ENCODE data around the gene ADGRA1.

ADGRA1 gene

DNA sequence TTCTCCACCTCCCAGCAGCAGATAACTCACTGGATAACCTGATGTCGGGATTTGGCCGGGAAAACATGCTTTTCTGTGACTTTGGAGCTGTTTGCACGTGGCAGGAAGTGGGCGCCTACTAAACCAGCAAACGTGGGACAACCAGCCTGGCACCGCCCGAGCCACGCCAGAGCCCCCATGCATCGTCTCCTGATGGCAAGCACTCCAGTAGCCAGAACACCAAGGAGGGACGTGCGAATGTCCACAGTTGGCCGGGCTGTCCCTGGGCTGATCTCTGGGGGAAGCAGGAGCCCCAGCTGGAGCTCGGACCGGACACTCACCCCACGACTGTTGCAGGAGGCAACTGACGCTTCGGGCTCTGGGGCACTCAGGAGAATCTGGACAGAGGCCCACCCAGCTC lies 7.1 kb downstream of the ADGRA1 start:
- DNase-seq (ENCODE audit: low read depth in 2 of 2) = no peak

DNA sequence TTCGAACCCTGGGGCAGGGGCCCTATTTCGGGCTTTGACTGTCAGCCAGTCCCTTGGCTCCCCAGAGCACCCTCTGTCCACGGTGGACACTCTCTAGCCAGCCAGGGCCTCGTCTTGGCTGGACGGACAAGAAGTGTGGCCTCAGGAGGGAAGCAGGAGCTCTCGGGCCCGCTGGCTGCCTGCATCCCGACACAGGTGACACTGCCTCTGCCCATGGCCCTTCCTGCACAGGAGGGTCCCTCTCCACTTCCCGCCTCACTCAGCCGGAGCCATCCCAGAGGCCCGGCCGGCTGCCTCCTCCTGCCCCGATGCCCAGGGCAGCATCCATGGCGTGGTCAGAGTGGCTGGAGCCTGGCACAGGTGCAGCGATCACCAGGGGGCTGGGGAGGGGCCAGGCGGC lies 7.9 kb downstream of the ADGRA1 start:
- DNase-seq (ENCODE audit: low read depth in 2 of 2) = no peak

DNA sequence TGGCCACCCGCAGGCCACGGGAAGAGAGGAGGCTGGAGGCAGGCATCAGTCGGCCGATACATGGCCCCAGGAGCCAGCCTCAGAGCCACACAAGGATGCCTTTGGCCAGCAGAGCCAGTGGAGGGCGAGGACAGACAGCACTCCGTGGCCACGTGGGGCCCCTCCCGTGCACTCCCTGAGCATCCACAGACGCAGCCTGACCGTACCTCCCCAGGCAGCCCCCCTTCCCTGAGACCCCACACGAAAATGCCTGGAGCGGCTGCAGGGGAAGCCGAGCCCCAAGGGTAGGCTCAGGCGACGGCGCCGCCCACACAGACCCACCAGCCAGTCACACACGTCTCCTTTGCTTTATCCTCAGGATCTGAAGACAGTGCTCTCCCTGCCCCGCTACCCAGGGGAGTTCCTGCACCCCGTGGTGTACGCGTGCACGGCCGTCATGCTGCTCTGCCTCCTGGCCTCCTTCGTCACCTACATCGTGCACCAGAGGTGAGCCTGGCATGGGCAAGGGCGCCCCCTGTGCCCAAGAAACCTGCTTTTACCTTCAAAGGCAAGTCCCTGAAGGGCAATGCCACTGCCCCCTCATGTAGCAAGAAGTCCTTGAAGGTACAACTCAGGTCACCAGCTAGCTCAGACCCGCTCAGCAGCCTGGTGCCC lies 9.0 kb downstream of the ADGRA1 start:
- DNase-seq (ENCODE audit: low read depth in 2 of 2) = no peak

DNA sequence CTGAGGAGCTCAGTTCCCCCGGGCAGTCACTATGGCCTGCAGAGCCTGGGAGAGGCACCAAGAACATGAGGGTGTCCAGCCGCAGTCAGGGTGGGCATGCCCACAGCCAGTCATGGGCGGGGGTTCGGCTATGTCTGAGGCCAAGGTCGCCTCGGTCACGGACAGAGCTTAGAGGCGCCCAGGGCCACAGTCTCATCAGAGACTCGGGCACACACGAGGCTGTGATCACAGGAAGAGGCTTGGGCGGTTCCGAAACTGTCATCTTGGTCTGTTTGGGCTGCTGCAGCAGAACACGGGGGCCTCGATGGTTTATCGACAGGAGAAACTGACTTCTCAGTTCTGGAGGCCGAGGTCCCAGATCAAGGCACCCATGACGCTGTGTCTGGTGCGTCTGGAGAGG lies 9.7 kb downstream of the ADGRA1 start:
- DNase-seq (ENCODE audit: low read depth in 2 of 2) = no peak

DNA sequence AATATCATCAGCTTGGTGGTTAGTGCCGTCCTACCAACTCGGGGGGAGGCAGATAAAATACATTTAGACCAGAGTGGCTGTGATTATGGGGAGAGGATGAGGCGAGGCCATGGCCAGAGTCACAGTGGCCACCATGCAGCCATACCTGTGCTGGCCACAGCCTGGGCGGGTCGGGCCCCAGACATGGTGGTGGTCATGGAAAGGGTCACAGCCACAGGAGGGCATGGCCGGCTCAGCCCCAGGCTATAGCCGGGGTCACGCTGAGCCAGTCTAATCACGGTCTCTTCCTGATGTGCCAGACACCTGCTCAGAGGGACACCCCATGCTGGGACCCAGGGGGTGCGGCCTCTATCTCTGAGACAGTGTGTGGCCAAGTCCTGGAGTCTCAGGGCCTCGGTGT lies 10.2 kb downstream of the ADGRA1 start:
- no peak for DNase-seq (ENCODE audit: low read depth in 2 of 2)

DNA sequence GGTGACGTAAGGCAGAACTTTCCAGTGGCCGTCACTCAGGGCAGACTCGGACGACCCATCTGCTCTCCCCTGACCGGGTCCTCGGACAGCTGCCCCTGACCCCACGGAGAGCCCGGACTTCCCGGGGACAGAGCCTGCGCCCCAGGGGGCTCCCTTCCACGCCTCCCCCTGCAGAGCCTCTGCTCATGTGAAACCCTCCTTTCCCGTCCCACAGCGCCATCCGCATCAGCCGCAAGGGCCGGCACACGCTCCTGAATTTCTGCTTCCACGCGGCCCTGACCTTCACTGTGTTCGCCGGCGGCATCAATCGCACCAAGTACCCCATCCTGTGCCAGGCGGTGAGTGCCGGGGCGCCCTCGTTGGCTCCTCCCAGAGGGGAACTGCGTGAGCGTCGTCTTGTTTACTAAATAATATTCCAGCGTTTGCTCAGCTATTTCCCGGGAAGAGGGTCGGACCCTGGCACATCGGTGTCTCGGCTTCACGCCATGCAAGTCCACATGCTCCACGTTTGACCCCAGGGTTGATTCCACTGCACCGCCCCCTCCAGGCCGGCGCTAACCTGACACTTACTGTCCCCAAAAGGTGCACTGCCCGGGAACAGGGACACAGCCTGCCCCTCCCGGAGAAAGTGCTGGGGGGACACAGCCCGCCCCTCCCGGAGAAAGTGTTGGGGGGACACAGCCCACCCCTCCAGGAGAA lies 10.9 kb downstream of the ADGRA1 start:
- no peak for DNase-seq (ENCODE audit: low read depth in 2 of 2)

DNA sequence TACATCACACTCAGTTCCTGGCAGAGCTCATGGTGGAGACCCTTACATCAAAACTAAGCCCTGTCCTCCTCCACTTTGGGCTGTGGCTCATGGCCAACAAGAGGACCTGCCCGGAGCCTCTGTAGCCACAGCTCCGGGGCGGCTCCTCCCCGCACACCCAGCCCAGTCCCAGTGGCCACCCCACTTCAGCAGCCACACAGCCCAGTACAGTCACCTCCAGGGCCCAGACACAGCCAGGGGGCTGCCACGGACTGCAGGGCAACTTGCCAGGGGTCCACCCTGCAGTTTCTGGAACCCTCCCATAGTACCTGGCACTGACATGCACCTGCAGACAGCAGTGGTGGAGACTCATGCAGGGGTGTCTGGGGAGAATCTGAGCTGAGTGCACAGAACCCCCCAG lies 11.8 kb downstream of the ADGRA1 start:
- no peak for DNase-seq (ENCODE audit: low read depth in 2 of 2)

DNA sequence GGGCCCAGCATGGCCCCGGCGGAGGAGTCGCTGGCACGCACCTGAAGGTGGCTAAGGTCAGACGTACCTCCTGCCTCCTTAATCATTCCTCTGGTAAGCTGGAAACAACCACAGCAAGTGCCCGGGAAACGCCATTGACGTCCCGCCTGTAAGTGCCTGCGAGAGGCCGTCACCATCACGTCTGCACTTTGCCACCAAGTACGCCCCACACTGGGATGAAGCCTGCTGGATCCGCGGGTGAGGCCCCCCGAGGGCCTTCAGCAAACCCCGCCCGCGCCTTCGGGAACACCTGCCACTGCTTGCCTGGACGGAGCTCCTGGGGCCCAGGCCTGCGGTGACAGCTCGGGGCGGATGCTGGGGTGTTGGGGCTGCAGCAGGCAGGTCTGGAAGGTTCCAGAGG lies 12.5 kb downstream of the ADGRA1 start:
- DNase-seq (ENCODE audit: low read depth in 2 of 2) = no peak

DNA sequence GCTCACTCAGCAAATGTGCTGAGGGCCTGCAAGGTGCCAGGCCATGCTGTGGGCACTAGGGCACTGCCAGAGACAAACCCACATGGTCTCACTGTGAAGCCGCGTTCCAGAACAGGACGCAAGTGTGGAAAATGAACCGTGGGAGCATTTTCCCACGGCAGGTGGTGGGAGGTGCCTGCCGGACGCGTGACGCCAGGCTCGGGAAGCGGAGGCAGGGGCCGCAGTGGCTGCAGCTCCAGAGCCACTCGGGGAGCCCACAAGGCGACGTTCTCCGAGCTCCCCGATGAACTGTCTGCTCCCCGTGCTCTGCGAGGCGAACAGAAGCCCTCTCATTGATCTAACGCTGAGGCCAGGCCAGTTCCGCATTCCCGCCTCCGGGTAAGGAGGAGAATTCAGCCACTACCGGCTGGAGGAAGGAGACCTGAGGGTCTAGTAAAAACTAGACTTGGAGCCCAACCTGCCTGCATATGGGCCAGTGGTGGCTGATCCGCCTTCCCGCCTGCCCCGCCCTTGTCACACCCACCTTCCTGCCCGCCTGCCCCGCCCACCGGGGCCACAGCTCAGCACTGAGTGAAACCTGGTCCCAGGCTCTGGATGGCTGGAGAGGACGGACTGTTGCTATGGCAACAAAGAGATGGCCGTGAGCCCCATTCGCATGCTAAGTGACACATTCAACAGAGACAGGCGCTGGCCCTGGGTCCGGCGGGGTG lies 13.1 kb downstream of the ADGRA1 start:
- no peak for DNase-seq (ENCODE audit: low read depth in 2 of 2)

DNA sequence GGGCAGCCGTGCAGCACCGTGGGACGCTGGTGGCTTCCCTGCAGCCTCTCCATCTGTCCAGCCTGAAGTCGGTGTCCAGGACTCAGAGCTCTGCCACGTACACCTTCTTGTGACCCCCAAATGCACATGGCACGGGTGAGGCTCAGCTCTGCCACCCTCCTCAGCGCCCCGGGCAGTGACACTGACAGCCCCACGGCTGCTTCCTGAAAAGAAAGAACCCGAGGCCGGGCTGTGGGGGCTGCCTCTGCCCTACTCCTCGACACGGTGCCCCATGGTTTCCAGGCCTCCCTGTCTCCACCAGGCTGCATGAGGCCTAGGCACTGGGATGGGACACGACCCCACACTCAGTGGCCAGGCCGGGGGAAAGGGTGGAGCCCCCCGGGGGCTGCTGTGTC lies 13.7 kb downstream of the ADGRA1 start:
- no peak for DNase-seq (ENCODE audit: low read depth in 2 of 2)

DNA sequence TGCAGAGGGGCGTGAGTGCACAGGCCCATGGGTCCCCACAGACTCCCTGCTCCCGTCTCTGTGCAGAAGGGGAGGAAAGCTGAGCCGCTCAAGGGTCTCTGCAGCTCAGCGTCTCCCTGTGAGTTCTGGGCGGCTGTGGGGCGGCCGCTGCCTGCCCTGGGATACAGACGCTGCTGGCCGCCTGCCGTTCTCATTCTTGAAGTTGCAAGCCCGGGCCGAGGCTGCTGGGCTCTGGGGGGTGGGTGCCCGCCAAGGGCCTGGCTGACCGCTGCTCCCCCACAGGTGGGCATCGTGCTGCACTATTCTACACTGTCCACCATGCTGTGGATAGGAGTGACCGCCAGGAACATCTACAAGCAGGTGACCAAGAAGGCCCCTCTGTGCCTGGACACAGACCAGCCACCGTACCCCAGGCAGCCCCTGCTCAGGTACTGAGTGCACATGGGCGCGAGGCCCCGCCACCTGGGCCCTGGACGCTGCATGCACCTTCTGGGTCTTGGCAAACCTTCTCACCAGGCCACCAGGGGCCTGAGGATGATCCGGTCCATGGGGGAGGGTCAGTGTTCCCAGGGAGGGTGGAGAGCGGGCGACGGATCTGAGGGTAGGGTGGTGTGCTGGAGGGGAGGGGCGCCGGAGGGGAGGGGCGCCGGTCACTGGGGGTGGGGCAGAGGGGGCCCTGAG lies 14.8 kb downstream of the ADGRA1 start:
- no peak for DNase-seq (ENCODE audit: low read depth in 2 of 2)

DNA sequence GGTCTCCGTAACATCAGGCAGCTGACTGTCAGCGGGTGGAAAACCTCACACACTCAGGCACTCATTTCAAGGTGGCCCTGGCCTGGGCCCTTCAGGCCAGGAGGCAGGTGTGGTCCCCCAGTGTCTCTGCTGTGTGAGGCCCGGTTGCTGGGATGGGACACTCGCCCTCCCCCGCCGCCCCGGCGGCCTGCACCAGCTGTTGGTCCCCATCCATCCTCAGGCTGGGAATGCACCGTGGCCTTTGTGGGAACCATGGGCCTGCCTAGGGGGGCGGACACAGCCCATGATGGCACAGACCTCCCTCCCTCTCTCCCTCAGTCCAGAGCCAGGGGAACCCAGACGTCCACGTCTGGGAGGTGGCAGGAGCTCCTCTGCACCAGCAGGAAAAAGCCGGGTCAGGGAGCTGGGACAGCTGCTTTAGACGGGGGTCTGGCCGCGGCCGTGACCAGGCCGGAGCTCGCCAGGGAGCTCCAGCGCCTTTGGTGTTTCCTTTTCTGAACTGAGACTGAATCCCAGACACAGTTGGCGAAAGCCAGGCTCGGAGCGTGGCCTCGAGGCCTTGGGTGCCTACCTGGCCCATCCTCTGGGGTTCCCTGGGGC lies 15.7 kb downstream of the ADGRA1 start:
- DNase-seq (ENCODE audit: low read depth in 2 of 2) = no peak

DNA sequence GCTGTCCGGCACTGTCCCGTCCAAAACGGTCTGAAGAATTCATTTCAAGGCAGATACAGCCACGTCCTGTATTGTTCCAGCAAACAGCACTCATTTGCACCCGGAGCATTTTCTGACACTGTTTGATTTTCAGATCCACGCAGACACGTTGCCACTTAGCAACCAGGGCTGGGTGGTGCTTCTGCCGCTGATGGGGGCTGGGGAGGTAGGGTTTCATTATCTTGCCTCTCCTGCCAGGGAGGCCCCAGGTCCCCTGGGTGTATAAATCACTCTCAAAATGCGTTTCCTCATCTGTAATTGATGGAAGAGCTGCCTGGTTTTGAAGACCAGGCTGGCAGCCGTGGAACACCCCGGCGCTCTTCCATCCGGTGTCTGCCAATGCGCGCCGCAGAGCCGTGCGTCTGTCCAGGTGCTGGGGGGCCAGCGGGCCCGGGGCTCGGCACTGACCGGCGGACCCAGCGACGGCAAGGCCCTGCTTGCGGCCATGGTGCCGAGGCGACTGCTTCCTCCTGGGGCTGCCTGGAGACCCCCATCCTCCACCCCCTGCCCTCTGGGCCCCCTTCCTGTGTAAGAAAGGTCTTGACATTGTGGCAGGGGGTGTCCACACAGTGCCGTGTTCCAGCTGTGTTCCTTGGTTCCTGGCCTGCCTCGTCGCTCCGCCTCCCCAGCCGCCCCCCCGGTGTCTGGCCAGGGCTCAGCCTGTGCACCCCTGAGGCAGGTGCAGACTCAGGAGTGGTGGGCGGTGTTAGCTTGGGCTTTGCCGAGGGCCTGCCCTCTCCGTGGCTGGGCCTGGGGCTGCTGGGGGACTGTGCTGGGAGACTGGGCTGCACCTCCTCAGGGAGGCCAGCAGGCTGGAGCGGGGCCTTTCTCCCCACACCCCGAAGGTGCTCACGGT lies 16.6 kb downstream of the ADGRA1 start:
- DNase-seq (ENCODE audit: low read depth in 2 of 2) = no peak

DNA sequence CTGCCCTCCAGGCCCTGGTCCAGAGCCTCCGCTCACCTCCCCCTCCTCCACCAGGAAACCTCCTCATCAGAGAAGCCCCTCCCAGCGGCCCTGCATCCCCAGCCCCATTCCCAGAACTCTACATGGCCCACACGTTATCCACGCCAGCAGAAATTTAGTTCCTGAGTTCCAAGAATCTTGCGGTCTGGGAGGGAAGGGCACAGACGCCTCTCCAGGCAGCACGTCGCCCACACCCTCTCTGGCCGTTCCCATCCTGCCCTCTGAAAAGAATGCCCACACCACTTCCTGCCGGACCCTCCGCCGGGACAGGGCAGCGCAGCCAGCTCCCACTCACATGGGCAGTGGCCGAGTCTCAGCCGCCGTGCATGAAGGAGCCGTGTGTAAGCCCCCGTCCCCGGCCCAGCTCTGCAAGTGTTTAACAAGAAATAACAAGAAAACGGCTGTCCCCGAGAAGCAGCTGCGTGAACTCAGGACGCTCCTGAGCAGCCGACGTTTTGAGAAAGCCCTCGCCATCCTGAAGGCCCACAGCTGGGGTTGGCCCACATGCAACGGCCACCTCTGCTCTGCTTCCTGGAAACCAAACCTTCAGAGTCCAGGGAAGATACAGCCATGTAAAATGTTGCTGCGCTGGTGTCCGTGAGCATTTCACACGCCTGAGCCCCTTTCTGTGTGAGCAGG lies 17.4 kb downstream of the ADGRA1 start:
- no peak for DNase-seq (ENCODE audit: low read depth in 2 of 2)

DNA sequence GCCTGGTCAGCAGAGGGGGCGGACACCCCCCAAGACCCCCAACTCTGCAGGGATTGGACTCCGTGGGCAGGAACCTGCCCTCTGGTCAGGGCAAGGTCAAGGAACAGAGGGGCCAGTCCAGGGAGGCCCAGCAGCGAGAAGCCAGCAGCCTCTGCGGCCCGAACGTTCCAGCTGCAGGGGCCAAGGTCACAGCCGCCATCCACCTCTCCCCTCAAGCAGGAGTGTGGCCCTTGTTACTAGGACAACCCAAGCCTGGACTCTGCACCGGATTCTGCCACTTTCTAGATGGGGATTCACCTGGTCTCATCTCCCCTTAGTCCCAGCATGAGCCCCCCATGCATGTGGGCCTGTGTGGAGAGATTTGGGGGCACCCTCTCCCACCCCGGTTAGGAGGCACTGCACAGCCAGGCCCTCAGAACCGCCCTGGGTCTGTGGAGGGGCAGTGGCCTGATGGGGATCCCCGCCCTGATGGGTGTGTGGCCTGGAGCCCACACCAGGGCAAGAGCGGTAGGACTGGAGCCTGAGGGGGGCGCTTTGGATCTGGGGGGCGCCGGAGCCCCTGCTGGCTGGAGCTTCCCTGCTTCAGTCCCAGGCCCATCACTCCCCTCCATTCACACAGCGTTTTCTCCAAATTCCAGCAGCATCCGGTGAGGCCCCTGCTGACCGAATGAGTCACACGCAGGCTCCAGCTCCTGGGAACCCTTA lies 18.1 kb downstream of the ADGRA1 start:
- no peak for DNase-seq (ENCODE audit: low read depth in 2 of 2)

DNA sequence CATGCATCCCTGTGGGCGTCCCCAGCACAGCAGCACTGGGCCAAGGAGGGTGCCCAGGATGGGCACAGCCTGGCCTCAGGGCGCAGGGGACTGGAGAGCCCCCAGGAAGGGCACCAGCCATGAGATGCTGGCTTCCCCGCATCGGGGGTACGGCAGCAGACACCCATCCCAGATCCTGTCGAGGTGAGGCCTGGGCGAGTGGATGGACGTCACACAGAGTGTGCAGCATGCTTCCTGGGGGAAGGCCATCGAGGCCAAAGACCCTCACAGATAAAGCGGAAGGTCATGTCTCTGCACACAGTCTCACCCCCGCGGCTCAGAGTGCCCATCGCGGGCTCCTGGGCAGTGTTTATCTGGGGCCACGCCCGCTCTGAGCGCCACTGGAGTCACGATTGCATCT lies 18.8 kb downstream of the ADGRA1 start:
- no peak for DNase-seq (ENCODE audit: low read depth in 2 of 2)

DNA sequence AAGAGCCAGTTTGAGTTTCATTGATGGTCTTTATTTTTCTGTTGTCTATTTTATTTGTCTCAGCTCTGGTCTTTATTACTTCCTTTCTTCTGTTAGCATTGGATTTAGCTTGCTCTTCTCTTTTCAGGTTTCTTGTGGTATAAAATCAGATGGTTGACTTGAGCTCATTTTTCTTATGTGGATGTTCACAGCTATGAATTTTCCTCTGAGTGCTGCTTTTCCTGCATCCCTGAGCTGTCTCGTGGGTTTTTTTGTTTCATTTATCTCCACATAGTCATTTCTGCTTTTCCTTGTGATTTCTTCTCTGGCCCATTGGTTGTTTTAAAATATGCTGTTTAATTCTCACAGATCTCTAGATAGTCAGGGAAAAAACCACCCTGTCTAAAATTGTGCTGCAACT lies 19.7 kb downstream of the ADGRA1 start:
- no peak for DNase-seq (ENCODE audit: low read depth in 2 of 2)

DNA sequence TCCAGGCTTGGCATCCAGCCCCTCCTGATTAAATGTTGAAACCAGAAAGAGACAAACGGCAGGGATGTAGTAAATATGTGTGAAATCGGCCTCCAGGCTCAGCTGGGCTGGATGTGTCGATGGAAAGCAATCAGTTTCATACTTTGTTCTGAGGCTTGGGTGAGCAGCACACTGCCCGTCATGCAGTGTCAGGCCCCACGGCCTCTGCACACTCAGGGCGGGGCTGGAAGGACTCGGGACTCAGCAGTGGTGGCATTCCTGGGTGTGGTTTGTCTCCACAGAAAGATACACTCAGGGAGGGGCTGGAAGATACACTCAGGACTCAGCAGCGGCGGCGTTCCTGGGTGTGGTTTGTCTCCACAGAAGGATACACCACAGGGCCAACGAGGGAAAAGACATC lies 22.0 kb downstream of the ADGRA1 start:
- DNase-seq (ENCODE audit: low read depth in 2 of 2) = no peak

DNA sequence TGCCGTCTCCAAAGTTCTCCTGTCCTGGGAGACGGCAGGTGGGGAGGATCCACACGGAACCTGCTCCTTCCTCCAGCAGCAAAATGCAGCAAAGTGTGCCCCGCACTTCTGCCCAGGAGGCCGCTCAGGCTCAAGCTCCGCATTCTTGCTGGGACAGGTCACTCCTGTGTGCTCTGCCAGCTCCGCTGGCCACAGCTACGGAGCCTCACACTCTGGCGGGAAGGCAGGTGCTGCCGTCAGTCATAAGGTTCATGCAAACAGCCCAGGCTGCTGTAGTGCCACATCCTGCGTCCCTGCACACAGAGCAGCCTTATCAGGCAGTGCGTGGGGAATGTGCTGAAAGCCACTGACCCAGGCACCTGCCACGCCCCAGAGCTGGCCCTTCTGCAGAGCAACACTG lies 22.4 kb downstream of the ADGRA1 start:
- DNase-seq (ENCODE audit: low read depth in 2 of 2) = no peak

Data from fibroblast of skin of left quadriceps (primary cell).